HG02588 (cell line): ENCODE measurements around the gene ALK.
A peak's percentile ranks its signal among the peaks of the same experiment; 100 is the strongest.
"Not testable (repeated sequence)": the region's sequence is repeated elsewhere in the genome, so short reads cannot be mapped to it uniquely, and the experiment has no call there.

ENCODE experiments used
- ATAC-seq: cut with Tn5 transposase; IDR thresholded peaks from one replicate; pipeline ENCODE4 v1.9.1; 2021; ENCODE audit warnings: mild to moderate bottlenecking, moderate library complexity; ENCODE audit not compliant: unreplicated experiment

The ALK gene

GRCh38 chr2:29269095-29269764, 652.2 kb downstream of the ALK start:
- ATAC-seq = no peak

GRCh38 chr2:29267720-29268119, 653.7 kb downstream of the ALK start:
- ATAC-seq = no peak

- ATAC-seq = no peak
These were observed 657.5 kb downstream of the ALK start for GRCh38 chr2:29263886-29264285.

DNA sequence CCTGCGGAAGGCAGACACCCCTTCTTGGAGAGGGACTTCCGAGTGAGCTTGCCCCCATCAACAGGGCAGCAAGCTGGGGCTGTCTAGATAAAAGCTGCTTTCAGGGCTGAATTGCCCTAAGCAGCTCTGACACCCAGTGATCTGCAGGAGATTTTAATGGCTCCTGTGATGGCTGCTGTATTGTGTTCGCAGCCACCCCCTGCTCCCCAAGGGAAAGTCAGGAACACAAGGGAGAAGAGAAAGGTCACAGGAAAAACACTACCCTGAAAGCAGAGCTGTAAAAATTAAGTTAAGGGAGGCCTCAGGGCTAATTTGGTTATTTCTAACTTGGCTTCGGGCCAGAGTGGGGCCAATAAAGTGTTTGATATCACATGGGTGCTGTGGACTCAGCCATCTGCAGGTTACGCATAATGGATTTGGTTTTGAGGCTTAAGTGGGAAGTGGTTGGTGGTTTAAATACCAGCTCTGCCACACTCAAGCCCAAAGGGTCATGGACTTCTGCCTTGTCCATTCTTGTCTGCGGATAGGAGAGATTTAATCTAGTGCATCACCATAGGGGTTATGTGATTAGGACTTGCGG, 658.6 kb downstream of the ALK start:
- no peak for ATAC-seq

- peak; percentile 50 for ATAC-seq
These were observed 660.4 kb downstream of the ALK start for GRCh38 chr2:29261003-29261402.

DNA sequence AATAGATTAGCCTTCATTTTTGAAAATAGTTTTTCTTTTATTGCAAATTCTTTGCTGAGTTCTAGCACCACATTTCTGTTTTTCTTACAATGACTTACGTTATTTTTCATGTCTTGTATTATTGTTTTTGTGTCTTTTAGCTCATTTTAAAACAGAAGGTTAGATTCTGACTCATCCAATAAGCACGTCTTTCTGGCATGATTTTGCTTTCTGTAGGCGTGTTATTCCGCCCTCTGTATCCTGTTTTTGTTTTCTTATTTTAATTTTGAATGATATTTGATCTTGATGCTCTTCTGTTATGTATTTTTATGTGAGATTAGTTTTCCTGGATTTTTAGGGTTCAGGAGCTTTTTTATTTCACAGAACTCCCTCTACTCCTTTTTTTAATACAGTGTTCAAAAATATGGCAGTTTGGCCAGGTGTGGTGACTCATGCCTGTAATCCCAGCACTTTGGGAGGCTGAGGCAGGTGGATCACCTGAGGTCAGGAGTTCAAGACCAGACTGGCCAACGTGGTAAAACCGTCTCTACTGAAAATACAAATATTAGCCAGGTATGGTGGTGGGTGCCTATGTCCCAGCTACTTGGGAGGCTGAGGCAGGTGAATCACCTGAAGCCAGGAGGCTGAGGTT, 661.1 kb downstream of the ALK start:
- ATAC-seq = no peak

DNA sequence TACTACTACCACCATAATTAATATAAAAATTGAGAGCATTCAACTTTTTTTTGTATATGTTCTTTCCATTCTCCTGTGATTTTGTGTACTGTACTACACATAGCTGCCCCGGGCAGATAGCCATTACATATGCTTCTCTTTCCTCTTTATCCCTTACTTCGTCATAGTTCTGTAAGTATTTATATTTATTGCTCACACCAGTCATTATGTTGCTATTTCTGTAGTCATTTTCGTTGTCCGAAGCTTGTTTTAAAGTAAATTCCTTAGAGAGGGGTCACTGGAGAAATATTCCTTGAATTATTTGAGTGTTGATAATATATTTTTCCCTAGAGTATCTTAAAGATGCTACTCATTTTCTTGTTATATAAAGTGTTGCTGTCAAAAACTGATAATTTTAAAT, 662.2 kb downstream of the ALK start:
- ATAC-seq = no peak

- no peak for ATAC-seq
These were observed 666.4 kb downstream of the ALK start for GRCh38 chr2:29255004-29255403.

DNA sequence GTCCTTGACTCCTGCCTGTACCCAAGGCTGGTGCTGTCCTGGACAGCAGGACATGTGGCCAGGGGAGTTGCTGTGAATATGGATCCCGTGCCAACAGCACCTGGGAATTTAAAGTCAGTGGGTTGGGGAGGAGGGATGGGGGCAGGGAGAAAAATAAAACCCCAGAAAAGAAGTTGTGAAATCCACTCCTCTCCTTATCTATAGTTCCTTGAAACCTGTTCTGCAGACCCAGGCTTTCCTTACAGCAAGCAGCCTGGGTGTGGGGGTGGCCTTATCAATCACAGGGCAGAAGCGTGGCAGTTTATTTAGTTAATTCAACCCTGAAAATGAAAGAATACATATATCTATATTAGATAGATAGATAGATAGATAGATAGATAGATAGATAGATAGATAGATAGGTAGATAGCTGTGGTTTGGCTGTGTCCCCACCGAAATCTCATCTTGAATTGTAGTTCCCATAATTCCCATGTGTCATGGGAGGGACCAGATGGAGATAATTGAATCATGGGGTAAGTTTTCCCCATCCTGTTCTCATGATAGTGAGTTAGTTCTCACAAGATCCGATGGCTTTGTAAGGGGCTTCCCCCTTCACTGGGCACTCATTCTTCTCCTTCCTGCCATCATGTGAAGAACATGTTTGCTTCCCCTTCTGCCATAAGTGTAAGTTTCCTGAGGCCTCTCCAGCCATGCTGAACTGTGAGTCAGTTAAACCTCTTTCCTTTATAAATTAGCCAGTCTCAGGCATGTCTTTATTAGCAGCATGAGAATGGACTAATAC, 667.7 kb downstream of the ALK start:
- not testable (repeated sequence) for ATAC-seq

DNA sequence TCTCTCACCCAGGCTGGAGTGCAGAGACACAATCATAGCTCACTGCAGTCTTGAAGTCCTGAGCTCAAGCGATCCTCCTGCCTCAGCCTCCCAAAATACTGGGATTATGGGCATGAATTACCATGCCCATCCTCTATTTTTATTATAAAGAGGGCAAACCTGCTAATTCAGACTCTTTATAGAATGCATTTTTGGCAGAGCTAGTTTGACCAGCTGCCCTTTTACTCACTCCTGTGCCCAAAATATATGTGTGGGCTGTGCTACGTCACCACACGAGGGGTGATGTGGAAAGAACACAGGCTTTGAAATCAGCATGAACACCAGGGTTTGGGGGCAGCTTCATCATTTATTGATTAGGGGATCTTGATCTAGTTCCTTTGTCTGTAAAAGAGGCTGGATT, 668.4 kb downstream of the ALK start:
- ATAC-seq = no peak

DNA sequence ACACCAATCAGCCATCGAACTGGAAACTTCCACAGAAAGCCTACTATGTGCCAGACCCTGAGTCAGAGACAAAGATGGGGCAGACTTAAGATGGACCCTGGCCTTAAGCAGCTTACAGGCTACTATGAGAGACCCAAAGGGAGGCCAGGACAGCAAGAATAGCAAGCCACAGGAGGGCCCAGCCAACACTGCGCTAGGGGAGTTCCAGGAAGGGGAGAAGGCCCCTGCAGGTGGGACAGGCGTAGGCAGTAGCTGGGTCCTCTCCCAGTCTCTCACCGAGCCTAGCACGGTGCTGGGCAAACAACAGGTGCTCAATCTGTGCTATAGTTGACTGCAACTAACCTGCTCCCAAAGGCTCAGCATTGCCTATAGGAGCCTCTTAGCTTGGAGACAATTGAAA, 670.0 kb downstream of the ALK start:
- ATAC-seq = no peak

GRCh38 chr2:29250977-29251376, 670.4 kb downstream of the ALK start:
- no peak for ATAC-seq

DNA sequence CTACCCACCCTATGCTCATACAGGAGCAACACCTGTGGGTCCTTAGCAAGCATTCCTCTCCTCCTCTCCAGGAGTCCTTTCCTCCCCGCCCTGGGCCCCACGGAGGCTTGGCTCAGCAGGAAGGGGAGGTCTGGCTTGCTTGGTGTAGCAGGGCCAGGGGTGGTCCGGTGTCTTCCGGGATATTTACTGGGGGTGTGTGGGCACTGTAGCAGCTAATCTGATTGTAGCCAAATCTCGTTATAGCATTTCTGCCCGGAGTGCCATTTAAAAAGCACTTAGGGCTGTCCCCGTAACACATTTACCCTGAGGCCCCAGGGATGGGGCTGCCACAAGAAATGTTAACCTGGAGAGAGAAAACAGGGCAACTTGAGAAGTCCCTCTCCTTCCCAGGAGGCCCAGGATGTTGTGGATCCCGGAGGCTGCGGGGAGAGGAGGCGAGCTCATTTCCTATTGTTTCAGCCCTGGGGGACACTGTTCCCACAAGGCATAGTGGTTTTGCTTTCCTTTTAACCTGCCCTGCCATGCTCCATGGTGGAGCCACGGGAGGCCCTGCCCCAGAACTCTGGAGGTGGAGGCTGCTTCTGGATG, 671.6 kb downstream of the ALK start:
- ATAC-seq = no peak

GRCh38 chr2:29247336-29247914, 674.0 kb downstream of the ALK start:
- no peak for ATAC-seq

GRCh38 chr2:29246383-29247300, 674.7 kb downstream of the ALK start:
- no peak for ATAC-seq

GRCh38 chr2:29245742-29246382, 675.5 kb downstream of the ALK start:
- ATAC-seq = no peak

GRCh38 chr2:29245035-29245741, 676.2 kb downstream of the ALK start:
- ATAC-seq = not testable (repeated sequence)

GRCh38 chr2:29242621-29243375, 678.6 kb downstream of the ALK start:
- ATAC-seq = no peak
